Measurements from ENCODE around the gene STAC3. TPM values are rescaled to one million over a fixed set of nuclear protein-coding genes. Genes with fewer than 3 reads are reported as not detected.

Gene STAC3
- total and polyA plus RNA-seq, 2 donors from 2014 or later = 1.5 to 3.1 TPM

- peak in 1 of 5 donors; percentile 48 for DNase-seq
- TF ChIP-seq, protein P1, sequence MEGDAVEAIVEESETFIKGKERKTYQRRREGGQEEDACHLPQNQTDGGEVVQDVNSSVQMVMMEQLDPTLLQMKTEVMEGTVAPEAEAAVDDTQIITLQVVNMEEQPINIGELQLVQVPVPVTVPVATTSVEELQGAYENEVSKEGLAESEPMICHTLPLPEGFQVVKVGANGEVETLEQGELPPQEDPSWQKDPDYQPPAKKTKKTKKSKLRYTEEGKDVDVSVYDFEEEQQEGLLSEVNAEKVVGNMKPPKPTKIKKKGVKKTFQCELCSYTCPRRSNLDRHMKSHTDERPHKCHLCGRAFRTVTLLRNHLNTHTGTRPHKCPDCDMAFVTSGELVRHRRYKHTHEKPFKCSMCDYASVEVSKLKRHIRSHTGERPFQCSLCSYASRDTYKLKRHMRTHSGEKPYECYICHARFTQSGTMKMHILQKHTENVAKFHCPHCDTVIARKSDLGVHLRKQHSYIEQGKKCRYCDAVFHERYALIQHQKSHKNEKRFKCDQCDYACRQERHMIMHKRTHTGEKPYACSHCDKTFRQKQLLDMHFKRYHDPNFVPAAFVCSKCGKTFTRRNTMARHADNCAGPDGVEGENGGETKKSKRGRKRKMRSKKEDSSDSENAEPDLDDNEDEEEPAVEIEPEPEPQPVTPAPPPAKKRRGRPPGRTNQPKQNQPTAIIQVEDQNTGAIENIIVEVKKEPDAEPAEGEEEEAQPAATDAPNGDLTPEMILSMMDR (IDR thresholded peaks at IDR 0.05; ENCODE audit: borderline replicate concordance, extremely low read depth, insufficient read depth) = no peak
- Histone ChIP-seq H3K9ac (ENCODE audit: low read length in 3 of 3) (no peak overlapping the region), H3K4me3 (ENCODE audit: low read length in 3 of 3) (no peak overlapping the region), H3K9me3 (ENCODE audit: control insufficient read depth in 2 of 3, insufficient read depth in 1 of 3, low read length in 3 of 3) (no peaks in the 10 kb centered on the region), H3K4me1 (ENCODE audit: control insufficient read depth in 2 of 3, insufficient read depth in 2 of 3, low read depth in 1 of 3, low read length in 3 of 3) (peaks cover 0 to 9% (median 0%) of the 10 kb centered on the region in 3 donors), H3K36me3 (ENCODE audit: control insufficient read depth in 2 of 3, insufficient read depth in 3 of 3, low read length in 3 of 3) (no peaks in the 10 kb centered on the region), H3K27me3 (ENCODE audit: control insufficient read depth, insufficient read depth, low read length) (peaks cover 52% of the 10 kb centered on the region), H3K27ac (ENCODE audit: low read depth in 2 of 2, low read length in 2 of 2) (no peak overlapping the region)
- no peak for FAIRE-seq
- intact Hi-C loops (cut with DNase I) = no loop called here
Measured at GRCh38 chr12:57219205-57219992, 31.6 kb downstream of the STAC3 start.

GRCh38 chr12:57218030-57218853 lies 32.7 kb downstream of the STAC3 start:
- H3K27me3 ChIP-seq (ENCODE audit: control insufficient read depth, insufficient read depth, low read length) = peaks cover 52% of the 10 kb centered on the region
- H3K27ac ChIP-seq (ENCODE audit: low read depth in 2 of 2, low read length in 2 of 2) = no peak overlapping the region
- peaks cover 0 to 12% (median 8%) of the 10 kb centered on the region in 3 donors for H3K4me1 ChIP-seq (ENCODE audit: control insufficient read depth in 2 of 3, insufficient read depth in 2 of 3, low read depth in 1 of 3, low read length in 3 of 3)
- intact Hi-C loops (cut with DNase I) = no loop called here
- no peaks in the 10 kb centered on the region for H3K36me3 ChIP-seq (ENCODE audit: control insufficient read depth in 2 of 3, insufficient read depth in 3 of 3, low read length in 3 of 3)
- TF ChIP-seq, protein P1 (IDR thresholded peaks at IDR 0.05; ENCODE audit: borderline replicate concordance, extremely low read depth, insufficient read depth) = no peak
- peak in 1 of 5 donors; percentile 57 for DNase-seq
- no peak overlapping the region for H3K4me3 ChIP-seq (ENCODE audit: low read length in 3 of 3)
- FAIRE-seq = no peak
- H3K9me3 ChIP-seq (ENCODE audit: control insufficient read depth in 2 of 3, insufficient read depth in 1 of 3, low read length in 3 of 3) = no peaks in the 10 kb centered on the region
- H3K9ac ChIP-seq (ENCODE audit: low read length in 3 of 3) = no peak overlapping the region

GRCh38 chr12:57216921-57217879 lies 33.8 kb downstream of the STAC3 start:
- Histone ChIP-seq H3K9ac (ENCODE audit: low read length in 3 of 3) (no peak overlapping the region), H3K27me3 (ENCODE audit: control insufficient read depth, insufficient read depth, low read length) (peaks cover 48% of the 10 kb centered on the region), H3K27ac (ENCODE audit: low read depth in 2 of 2, low read length in 2 of 2) (no peak overlapping the region), H3K4me3 (ENCODE audit: low read length in 3 of 3) (peak overlapping the region in 2 of 3 donors; percentile 7 to 39), H3K36me3 (ENCODE audit: control insufficient read depth in 2 of 3, insufficient read depth in 3 of 3, low read length in 3 of 3) (no peaks in the 10 kb centered on the region), H3K4me1 (ENCODE audit: control insufficient read depth in 2 of 3, insufficient read depth in 2 of 3, low read depth in 1 of 3, low read length in 3 of 3) (peaks cover 0 to 12% (median 8%) of the 10 kb centered on the region in 3 donors), H3K9me3 (ENCODE audit: control insufficient read depth in 2 of 3, insufficient read depth in 1 of 3, low read length in 3 of 3) (no peaks in the 10 kb centered on the region)
- FAIRE-seq = no peak
- TF ChIP-seq, protein P1 (IDR thresholded peaks at IDR 0.05; ENCODE audit: borderline replicate concordance, extremely low read depth, insufficient read depth) = no peak
- intact Hi-C loops (cut with DNase I) = no loop called here
- DNase-seq = peak in 3 of 5 donors; percentile 46 to 66 (median 62)

Measured in kidney (tissue), 14 donors.